Ovary (tissue), 9 donors: ENCODE results near the gene GALNT17. TPM values are rescaled to one million over a fixed set of nuclear protein-coding genes. Genes with fewer than 3 reads are reported as not detected.
"Not testable (repeated sequence)": the region's sequence is repeated elsewhere in the genome, so short reads cannot be mapped to it uniquely, and the experiment has no call there.

Source experiments
- DNase-seq, 5 donors: peaks; one replicate each; pipeline ENCODE4 v3.0.0-alpha.2; 2019 to 2020
- H3K27ac ChIP-seq, 2 donors: fragments of 200-600 bp; one replicate each; pipeline versions ENCODE4 v1.5.1 to v1.8.0; 2019 to 2022
- H3K27me3 ChIP-seq: fragments of 200-600 bp; one replicate; pipeline ENCODE4 v1.8.0; 2022
- H3K36me3 ChIP-seq: fragments of 200-600 bp; sonication (generic); one replicate; pipeline ENCODE4 v1.5.1; 2019
- H3K4me1 ChIP-seq: one replicate; pipeline ENCODE4 v1.8.1; 2013; ENCODE audit warnings: mild to moderate bottlenecking, moderate library complexity; ENCODE audit not compliant: insufficient read depth
- H3K4me3 ChIP-seq: fragments of 200-600 bp; sonication (generic); one replicate; pipeline ENCODE4 v1.5.1; 2017
- H3K9me3 ChIP-seq, 2 donors: fragments of 200-600 bp in 1 of 2; sonication (generic) in 1 of 2; one replicate each; pipeline versions ENCODE4 v1.5.1 to v1.8.1; 2013 to 2019; ENCODE audit warnings: mild to moderate bottlenecking in 1 of 2, moderate library complexity in 1 of 2
- EP300 ChIP-seq: sonication (generic); formaldehyde crosslinking; IDR thresholded peaks from one replicate; pipeline ENCODE4 v1.6.1; 2017; ENCODE audit warnings: antibody characterized with exemption
- POLR2A ChIP-seq: fragments of 450-650 bp; IDR thresholded peaks from one replicate; pipeline ENCODE4 v1.6.1; 2017; ENCODE audit warnings: antibody characterized with exemption, mild to moderate bottlenecking, moderate library complexity
- WGBS, 3 donors: extraction: QIAGEN DNeasy Blood & Tissue Kit in 1 of 3; methylation state at CpG; one replicate each; pipeline versions ENCODE4 v1.1.5 to v1.1.7; 2013 to 2017; 5-methylcytosine and 5-hydroxymethylcytosine counted together
- intact Hi-C, 4 donors: fragments of 100-400 bp; cut with DNase I; formaldehyde crosslinking; loops; one replicate each; pipeline versions ENCODE4 v1.11.0 to v1.15.1; 2022 to 2023
- polyA plus RNA-seq, 2 donors: library from polyadenylated mRNA; stranded (reverse); fragments of 200-250 nt in 1 of 2; fragments of 350-450 nt in 1 of 2; fragmentation: Illumina TruSeq in 1 of 2; extraction: RNeasy Lipid Tissue Mini Kit (QIAGEN cat#74804) in 1 of 2; gene quantifications; one replicate each; pipeline ENCODE4 v1.2.3, GENCODE V29; 2013 to 2014
- total RNA-seq, 7 donors: library from RNA; depleted of rRNA in 2 of 7; stranded (reverse); fragments of >200 nt in 2 of 7; fragmentation: NEBNext Ultra II Directional in 3 of 7; extraction: Animal tissue kit (Norgen Biotek cat#: 25700) in 3 of 7; gene quantifications; one replicate each; pipeline versions ENCODE4 v1.1.0 to v1.2.4, GENCODE V29; 2016 to 2023
- TF ChIP-seq, protein P1 (sequence below), 3 donors: fragments of 450-650 bp in 2 of 3; fragments of 200-600 bp in 1 of 3; IDR thresholded peaks; one replicate each; pipeline versions ENCODE4 v1.5.1 to v1.8.0; 2016 to 2022; ENCODE audit warnings: antibody characterized with exemption in 3 of 3, mild to moderate bottlenecking in 1 of 3
- donor health status: DM: no; HTN: no; CAD: no; lungs with moderate emphysema.
- donor health status: DM: no; HTN: no; CAD: no.
- donor health status: Bipolar disorder and iron deficiency.
- donor health status: DM: yes; HTN: yes; CAD: no.
- donor health status: DM: no; HTN: no; CAD: no.
- donor health status: DM: yes; HTN: yes; CAD: no.

The GALNT17 gene
- total and polyA plus RNA-seq, 9 donors, result 13.4 to 90.1 (median 57.1) TPM

DNA sequence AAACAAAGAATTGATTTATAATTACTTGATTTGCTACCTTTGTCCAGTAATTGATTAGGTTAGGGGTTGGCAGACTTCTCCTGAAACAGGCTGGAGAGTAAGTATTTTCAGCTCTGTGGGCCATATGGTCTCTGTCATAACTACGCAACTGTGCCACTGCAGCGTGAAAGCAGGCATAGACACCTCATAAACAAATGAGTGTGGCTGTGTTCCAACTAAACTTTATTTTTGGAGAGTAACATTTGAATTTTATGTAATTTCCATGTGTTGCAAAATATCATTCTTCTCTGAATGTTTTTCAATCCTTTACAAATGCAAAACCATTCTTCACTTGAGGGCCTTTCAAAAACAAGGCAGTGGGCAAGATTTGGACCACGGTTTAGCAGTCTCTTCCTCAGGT lies 76.9 kb downstream of the GALNT17 start:
- no peaks in the 10 kb centered on the region for H3K27me3 ChIP-seq
- no peak overlapping the region for H3K4me3 ChIP-seq
- H3K27ac ChIP-seq, result peak overlapping the region in 1 of 2 donors; percentile 63
- H3K36me3 ChIP-seq, result no peaks in the 10 kb centered on the region
- WGBS, 3 donors, result 15 to 32% (median 19%) methylated on average over 3 of the region's 3 CpGs
- H3K4me1 ChIP-seq, result peaks cover 11% of the 10 kb centered on the region
- peak in 2 of 5 donors; percentile 57 to 67 for DNase-seq
- TF ChIP-seq, protein P1, sequence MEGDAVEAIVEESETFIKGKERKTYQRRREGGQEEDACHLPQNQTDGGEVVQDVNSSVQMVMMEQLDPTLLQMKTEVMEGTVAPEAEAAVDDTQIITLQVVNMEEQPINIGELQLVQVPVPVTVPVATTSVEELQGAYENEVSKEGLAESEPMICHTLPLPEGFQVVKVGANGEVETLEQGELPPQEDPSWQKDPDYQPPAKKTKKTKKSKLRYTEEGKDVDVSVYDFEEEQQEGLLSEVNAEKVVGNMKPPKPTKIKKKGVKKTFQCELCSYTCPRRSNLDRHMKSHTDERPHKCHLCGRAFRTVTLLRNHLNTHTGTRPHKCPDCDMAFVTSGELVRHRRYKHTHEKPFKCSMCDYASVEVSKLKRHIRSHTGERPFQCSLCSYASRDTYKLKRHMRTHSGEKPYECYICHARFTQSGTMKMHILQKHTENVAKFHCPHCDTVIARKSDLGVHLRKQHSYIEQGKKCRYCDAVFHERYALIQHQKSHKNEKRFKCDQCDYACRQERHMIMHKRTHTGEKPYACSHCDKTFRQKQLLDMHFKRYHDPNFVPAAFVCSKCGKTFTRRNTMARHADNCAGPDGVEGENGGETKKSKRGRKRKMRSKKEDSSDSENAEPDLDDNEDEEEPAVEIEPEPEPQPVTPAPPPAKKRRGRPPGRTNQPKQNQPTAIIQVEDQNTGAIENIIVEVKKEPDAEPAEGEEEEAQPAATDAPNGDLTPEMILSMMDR (IDR thresholded peaks at IDR 0.05), result no peak
- TF ChIP-seq EP300 (no peak), POLR2A (no peak)
- H3K9me3 ChIP-seq, result no peaks in the 10 kb centered on the region
- intact Hi-C loops, result no loop called here

DNA sequence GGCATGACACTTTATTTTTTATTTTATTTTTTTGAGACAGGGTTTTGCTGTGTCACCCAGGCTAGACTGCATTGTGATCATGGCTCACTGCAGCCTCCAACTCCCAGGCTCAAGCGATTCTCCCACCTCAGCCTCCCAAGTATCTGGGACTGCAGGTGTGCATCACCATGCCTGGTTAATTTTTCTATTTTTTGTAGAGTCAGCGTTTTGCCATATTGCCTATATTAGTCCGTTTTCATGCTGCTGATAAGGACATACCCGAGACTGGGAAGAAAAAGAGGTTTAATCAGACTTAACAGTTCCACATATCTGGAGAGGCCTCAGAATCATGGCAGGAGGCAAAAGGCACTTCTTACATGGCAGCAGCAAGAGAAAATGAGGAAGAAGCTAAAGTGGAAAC lies 77.5 kb downstream of the GALNT17 start:
- H3K9me3 ChIP-seq, H3K27me3 ChIP-seq, H3K4me3 ChIP-seq, DNase-seq, intact Hi-C loops, H3K36me3 ChIP-seq: not testable (repeated sequence)
- peak overlapping the region in 1 of 2 donors; percentile 63 for H3K27ac ChIP-seq
- 68 to 76% (median 75%) methylated on average over 4 of the region's 4 CpGs for WGBS, 3 donors
- H3K4me1 ChIP-seq, result peaks cover 11% of the 10 kb centered on the region

DNA sequence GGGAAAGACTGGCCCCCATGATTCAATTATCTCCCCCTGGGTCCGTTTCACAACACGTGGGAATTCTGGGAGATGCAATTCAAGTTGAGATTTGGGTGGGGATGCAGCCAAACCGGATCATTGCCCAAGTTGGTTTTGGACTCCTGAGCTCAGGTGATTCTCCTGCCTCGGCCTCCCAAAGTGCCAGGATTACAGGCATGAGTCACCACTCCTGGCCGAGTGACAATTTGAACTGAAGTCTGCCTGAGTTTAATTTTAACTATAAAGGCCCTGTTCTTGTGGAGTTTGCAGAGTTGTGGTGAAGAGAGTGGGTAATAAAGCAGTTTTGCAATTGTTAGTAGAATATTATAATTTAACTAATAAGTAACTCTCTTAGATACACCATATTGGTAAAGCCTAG lies 78.3 kb downstream of the GALNT17 start:
- WGBS, 3 donors, result 71 to 74% (median 73%) methylated on average over 5 of the region's 5 CpGs
- TF ChIP-seq EP300 (no peak), POLR2A (no peak)
- TF ChIP-seq, protein P1 (IDR thresholded peaks at IDR 0.05), result no peak
- Histone ChIP-seq H3K4me1 (peaks cover 11% of the 10 kb centered on the region), H3K4me3 (no peak overlapping the region), H3K36me3 (no peaks in the 10 kb centered on the region), H3K9me3 (no peaks in the 10 kb centered on the region), H3K27me3 (no peaks in the 10 kb centered on the region), H3K27ac (peak overlapping the region in 1 of 2 donors; percentile 63)
- peak in 2 of 5 donors; percentile 37 to 59 for DNase-seq
- intact Hi-C loops, result no loop called here

DNA sequence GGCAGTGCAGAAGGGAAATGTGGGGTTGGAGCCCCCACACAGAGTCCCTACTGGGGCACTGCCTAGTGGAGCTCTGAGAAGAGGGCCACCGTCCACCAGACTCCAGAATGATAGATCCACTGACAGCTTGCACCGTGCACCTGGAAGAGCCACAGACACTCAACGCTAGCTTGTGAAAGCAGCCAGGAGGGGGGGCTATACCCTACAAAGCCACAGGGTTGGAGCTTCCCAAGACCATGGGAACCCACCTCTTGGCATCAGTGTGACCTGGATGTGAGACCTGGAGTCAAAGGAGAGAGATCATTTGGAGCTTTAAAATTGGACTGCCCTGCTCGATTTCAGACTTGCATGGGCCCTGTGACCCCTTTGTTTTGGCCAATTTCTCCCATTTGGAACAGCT lies 80.5 kb downstream of the GALNT17 start:
- H3K9me3 ChIP-seq, DNase-seq, H3K4me3 ChIP-seq, H3K27ac ChIP-seq, intact Hi-C loops, H3K36me3 ChIP-seq, H3K27me3 ChIP-seq: not testable (repeated sequence)
- 92 to 97% (median 94%) methylated on average over 4 of the region's 4 CpGs for WGBS, 3 donors
- H3K4me1 ChIP-seq, result peaks cover 13% of the 10 kb centered on the region

DNA sequence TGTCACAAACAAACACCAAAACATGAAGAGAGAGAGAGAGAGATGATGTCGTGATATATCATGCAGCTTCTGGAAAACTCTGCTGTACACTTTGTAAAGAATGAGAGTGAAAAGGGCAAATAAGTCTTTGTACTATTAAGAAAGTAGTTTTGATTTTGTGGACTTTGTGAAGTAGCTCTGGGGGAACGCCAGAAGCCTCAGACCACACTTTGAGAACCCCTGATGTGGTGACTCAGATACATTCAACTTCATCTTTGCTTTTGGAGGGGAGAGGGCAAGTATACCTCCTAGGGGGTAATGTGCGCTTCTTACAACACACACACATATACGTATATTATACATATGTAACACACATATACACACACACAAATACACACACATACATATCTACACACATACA lies 84.3 kb downstream of the GALNT17 start:
- TF ChIP-seq, protein P1 (IDR thresholded peaks at IDR 0.05), result no peak
- no peak for TF ChIP-seq POLR2A
- Histone ChIP-seq H3K9me3 (no peaks in the 10 kb centered on the region), H3K36me3 (no peaks in the 10 kb centered on the region), H3K4me3 (no peak overlapping the region), H3K27me3 (no peaks in the 10 kb centered on the region), H3K27ac (no peak overlapping the region), H3K4me1 (peaks cover 5% of the 10 kb centered on the region)
- WGBS, 3 donors, result 79 to 86% (median 86%) methylated on average over 4 of the region's 4 CpGs
- intact Hi-C loops, result no loop called here
- DNase-seq, result no peak
